Testis (tissue), 3 donors: ENCODE results near the gene NCBP3. TPM values are rescaled to one million over a fixed set of nuclear protein-coding genes. Genes with fewer than 3 reads are reported as not detected.
A peak's percentile ranks its signal among the peaks of the same experiment; 100 is the strongest.

Experiments
- DNase-seq: peaks from one replicate; pipeline ENCODE4 v3.0.0-alpha.2; 2019
- H3K27ac ChIP-seq, 2 donors: fragments of 200-600 bp; sonication (generic); one replicate each; pipeline ENCODE4 v1.5.1; 2019
- H3K27me3 ChIP-seq: fragments of 200-600 bp; sonication (generic); one replicate; pipeline ENCODE4 v1.5.1; 2019
- H3K36me3 ChIP-seq: fragments of 200-600 bp; sonication (generic); one replicate; pipeline ENCODE4 v1.5.1; 2017; ENCODE audit warnings: low read depth; ENCODE audit errors: missing control alignments
- H3K4me1 ChIP-seq: fragments of 200-600 bp; sonication (generic); one replicate; pipeline ENCODE4 v1.5.1; 2019
- H3K4me3 ChIP-seq, 2 donors: fragments of 200-600 bp; sonication (generic); one replicate each; pipeline ENCODE4 v1.5.1; 2017 to 2019
- H3K9me3 ChIP-seq: fragments of 200-600 bp; sonication (generic); one replicate; pipeline ENCODE4 v1.5.1; 2017
- CTCF ChIP-seq, 3 experiments: fragments of 450-650 bp in 2 of 3; fragments of 200-600 bp in 1 of 3; sonication (generic) in 1 of 3; IDR thresholded peaks; one replicate each; pipeline ENCODE4 v1.5.1; 2016 to 2019; ENCODE audit warnings: antibody characterized with exemption in 3 of 3, mild to moderate bottlenecking in 2 of 3, moderate library complexity in 1 of 3
- POLR2A ChIP-seq: fragments of 450-650 bp; IDR thresholded peaks from one replicate; pipeline ENCODE4 v1.6.1; 2017; ENCODE audit warnings: antibody characterized with exemption, mild to moderate bottlenecking, moderate library complexity
- WGBS, 2 donors: methylation state at CpG; one replicate each; pipeline ENCODE4 v1.1.5; 2018; 5-methylcytosine and 5-hydroxymethylcytosine counted together
- intact Hi-C: fragments of 100-400 bp; cut with DNase I; formaldehyde crosslinking; loops from one replicate; pipeline ENCODE4 v1.15.1; 2023; ENCODE audit warnings: low total_unique reads
- polyA plus RNA-seq: library from polyadenylated mRNA; stranded (reverse); fragments of 350-450 nt; fragmentation: Illumina TruSeq; extraction: RNeasy Lipid Tissue Mini Kit (QIAGEN cat#74804); gene quantifications from one replicate; pipeline ENCODE4 v1.2.3, GENCODE V29; 2014; ENCODE audit warnings: low read depth, low replicate concordance; ENCODE audit not compliant: insufficient read depth
- total RNA-seq, 2 donors: library from RNA; depleted of rRNA; stranded (reverse); fragments of >200 nt; gene quantifications; one replicate each; pipeline ENCODE4 v1.2.3, GENCODE V29; 2016

NCBP3 gene
- total and polyA plus RNA-seq, 3 donors from 2014 or later, result 37.2 to 61.6 (median 37.7) TPM

GRCh38 chr17:3893003-3893719 lies 47.1 kb upstream of the NCBP3 start, which contains the start of gene CAMKK1:
TSS of gene CAMKK1 (minus strand) at chr17:3893053. CDS start at chr17:3885687, 7,366 bp downstream.
- peak within 1 kb of the TSS; percentile 74 to 75 for H3K27ac ChIP-seq
- peak within 1 kb of the TSS; percentile 59 to 70 for H3K4me3 ChIP-seq
- no peaks in the 10 kb centered on the region for H3K36me3 ChIP-seq
- intact Hi-C loops, result no loop called here
- no peaks in the 10 kb centered on the region for H3K9me3 ChIP-seq
- H3K27me3 ChIP-seq, result no peaks in the 10 kb centered on the region
- TF ChIP-seq CTCF (IDR thresholded peaks at IDR 0.05) (peak in 1 of 3 experiments; percentile 12), POLR2A (no peak)
- H3K4me1 ChIP-seq, result peaks cover 60% of the 10 kb centered on the region
- whole genome bisulfite sequencing, 2 donors, result 5 to 28% methylated on average over 6 to 73 of the region's 75 CpGs
- peak; percentile 92 for DNase-seq

GRCh38 chr17:3892095-3892998 lies 46.3 kb upstream of the NCBP3 start:
- intact Hi-C loops, result no loop called here
- no peak for TF ChIP-seq CTCF (IDR thresholded peaks at IDR 0.05)
- no peak for TF ChIP-seq POLR2A
- Histone ChIP-seq H3K27me3 (no peaks in the 10 kb centered on the region), H3K4me1 (peaks cover 62% of the 10 kb centered on the region), H3K9me3 (no peaks in the 10 kb centered on the region), H3K4me3 (peak overlapping the region; percentile 59 to 70), H3K27ac (peak overlapping the region; percentile 47 to 59), H3K36me3 (no peaks in the 10 kb centered on the region)
- 0 to 1% methylated on average over 23 to 88 of the region's 96 CpGs for WGBS, 2 donors
- peak; percentile 90 for DNase-seq

- no peak for TF ChIP-seq CTCF (IDR thresholded peaks at IDR 0.05)
- no peak for TF ChIP-seq POLR2A
- intact Hi-C loops, result no loop called here
- peak overlapping the region; percentile 47 to 59 for H3K27ac ChIP-seq
- no peaks in the 10 kb centered on the region for H3K9me3 ChIP-seq
- WGBS, 2 donors, result 42 to 47% methylated on average over 5 to 12 of the region's 12 CpGs
- no peaks in the 10 kb centered on the region for H3K36me3 ChIP-seq
- no peak for DNase-seq
- H3K27me3 ChIP-seq, result no peaks in the 10 kb centered on the region
- H3K4me1 ChIP-seq, result peaks cover 62% of the 10 kb centered on the region
- H3K4me3 ChIP-seq, result peak overlapping the region in 1 of 2 donors; percentile 70
Observed at GRCh38 chr17:3891626-3892094, 45.6 kb upstream of the NCBP3 start.

- peaks cover 55% of the 10 kb centered on the region for H3K4me1 ChIP-seq
- no peak overlapping the region for H3K4me3 ChIP-seq
- 50 to 62% methylated on average over 4 of the region's 4 CpGs for WGBS, 2 donors
- H3K27me3 ChIP-seq, result no peaks in the 10 kb centered on the region
- no peaks in the 10 kb centered on the region for H3K9me3 ChIP-seq
- no peaks in the 10 kb centered on the region for H3K36me3 ChIP-seq
- DNase-seq, result no peak
- intact Hi-C loops, result no loop called here
- peak overlapping the region in 1 of 2 donors; percentile 86 for H3K27ac ChIP-seq
- no peak for TF ChIP-seq POLR2A
- no peak for TF ChIP-seq CTCF (IDR thresholded peaks at IDR 0.05)
Observed at GRCh38 chr17:3890878-3891219, 44.8 kb upstream of the NCBP3 start.
